Stimulated activated CD8-positive, alpha-beta memory T cell treated with anti-CD3 and anti-CD28 coated beads, Interleukin-4, amount 100 ng/mL, for 24 hours (primary cell): ENCODE data around the gene FXYD6.

Experiments used
- DNase-seq: peaks from one replicate; pipeline ENCODE4 v3.0.0-alpha.2; 2020; ENCODE audit warnings: low read depth

Gene FXYD6

DNA sequence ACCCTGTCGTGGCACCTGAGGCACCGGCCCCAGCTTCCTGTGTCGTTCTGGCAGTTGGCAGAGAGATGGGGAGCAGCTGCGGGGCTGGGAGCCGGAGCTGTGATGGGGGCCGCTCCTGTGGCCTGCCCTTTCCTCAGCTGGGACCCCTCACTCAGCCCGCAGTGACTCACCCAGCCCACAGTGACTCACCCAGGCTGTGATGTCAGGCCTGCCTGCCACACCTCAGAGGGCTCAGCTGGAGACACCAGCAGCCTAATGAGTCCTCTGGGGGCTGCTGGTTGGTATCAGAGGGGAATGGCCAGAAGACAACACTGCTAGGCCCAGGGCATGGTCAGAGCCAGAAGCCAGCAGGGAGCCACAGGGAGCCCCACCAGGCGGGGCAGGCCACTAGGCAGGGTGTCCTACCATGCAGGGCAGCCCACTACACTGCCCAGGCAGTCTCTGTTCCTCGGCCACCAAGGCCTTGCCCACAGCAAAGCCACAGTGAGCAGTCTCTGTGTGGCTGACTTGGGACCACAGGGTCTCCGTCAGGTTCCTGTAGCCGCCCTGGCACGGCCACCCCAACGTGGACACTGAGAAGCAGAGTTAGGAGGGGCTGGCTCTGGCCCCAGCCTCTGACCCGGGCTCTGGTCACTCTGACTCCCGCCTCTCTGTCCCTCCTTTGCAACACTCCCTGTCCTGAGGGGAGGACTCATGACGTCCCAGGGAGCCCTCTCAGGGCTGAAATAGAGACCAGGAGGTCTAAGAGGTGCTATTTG, 47.7 kb downstream of the FXYD6 start:
- DNase-seq = peak; percentile 88

DNA sequence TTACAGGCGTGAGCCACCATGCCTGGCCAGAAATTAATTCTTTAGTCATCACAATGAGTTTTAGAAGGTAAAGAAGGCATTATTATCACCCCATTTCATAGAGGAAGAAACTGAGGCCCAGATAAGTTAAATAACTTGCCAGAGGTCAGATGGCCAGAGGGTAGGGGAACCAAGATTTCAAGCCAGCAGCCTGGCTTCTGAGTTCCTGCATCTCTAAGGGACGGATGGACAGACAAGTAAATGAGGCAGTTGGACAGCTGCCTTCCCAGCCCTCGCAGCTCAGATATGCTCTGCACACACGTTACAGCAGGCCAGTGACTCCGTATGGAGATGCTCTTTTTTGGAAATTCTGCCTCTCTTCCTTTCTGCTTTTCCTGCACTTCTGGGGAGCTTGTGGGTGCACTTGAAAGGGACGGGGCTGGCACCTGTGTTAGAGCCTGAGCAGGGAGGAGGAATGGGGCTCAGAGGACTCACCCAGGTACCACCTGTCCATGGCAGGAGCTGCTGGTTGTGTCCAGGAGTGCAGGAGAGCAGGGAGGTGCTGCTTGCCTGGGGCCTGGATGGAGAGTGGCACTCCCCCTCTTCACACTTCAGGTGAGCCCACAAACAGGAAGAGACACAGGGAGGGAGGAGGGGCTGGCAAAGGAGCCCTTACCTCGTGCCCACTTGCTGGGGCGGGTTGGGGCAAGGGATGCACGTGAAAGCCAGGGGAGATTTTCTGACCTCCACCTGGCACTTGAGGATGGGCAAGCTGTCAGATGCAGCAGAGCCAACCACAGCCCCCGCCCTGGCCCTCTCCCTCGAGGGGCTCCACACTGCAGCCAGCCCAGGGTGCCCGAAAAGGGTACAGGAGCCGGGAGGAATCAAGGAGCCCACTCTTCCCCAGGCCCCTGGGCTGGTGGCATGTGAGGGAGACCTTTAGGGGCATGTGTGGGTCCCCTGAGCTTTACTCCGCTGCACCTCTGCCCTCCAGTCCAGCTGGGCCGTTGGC, 48.6 kb downstream of the FXYD6 start:
- no peak for DNase-seq

DNA sequence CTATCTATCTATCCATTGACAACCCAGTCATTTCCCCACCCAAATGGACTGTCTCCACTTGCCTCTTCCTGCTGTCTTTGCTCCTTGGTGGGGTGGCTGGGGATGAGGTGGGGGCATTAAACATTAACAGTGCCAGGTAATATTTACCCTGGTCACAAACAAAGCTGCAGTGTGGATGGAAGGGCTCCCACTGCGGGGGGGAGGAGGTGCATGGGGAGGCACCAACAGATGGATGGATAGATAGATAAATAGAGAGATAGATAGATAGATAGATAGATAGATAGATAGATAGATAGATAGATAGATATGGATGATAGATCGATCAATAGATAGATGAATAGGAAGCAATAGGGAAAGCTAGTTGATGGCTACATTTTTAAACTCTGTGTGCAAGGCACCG, 49.6 kb downstream of the FXYD6 start:
- DNase-seq = no peak

DNA sequence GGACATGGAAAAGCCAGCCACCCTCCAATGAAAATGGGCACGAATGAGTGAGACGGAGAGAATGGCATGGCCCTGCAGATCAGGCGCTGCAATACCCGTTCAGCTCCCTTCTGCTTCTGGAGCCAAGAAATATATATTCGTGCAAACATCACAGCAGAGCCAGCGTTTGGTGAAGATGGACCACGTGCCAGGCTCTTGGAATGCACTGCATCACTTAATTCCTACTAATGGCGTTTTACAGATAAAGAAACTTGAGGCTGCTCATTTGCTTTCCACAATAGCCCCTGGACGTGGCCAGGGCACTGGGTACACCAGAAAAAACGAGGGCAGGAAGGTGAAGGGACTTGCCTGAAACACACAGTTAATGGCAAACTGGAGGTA, 50.3 kb downstream of the FXYD6 start:
- DNase-seq = no peak

DNA sequence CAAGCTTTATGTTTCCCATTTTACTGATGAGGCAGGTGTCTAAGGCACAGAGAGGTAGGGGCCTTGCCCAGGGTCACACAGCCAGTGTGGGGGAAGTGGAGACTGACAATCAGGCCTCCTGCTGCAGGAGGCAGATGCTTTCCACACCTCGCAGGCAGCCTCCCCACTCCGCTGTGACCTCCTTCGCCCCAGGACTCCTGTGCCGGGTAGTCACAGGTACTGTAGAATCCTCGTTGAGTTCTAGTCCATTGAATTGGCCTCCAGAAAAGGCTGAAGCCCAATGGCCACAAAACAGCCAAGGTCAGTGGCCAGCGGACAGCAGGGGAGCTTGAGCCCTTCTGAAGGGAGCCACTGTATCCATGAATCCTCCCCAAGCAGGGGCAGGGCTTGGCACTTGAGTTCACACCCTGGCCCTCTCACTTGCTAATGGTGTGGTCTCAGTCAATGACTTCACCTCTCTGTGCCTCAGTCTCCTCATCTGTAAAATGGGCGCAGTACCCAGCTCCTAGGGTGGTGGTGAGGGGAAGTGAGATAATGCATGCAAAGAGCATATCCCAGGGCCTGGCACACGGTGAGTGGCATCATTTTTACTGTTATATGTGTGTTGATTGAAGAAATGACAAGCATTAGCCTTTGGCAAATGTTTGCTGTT, 50.8 kb downstream of the FXYD6 start:
- no peak for DNase-seq

DNA sequence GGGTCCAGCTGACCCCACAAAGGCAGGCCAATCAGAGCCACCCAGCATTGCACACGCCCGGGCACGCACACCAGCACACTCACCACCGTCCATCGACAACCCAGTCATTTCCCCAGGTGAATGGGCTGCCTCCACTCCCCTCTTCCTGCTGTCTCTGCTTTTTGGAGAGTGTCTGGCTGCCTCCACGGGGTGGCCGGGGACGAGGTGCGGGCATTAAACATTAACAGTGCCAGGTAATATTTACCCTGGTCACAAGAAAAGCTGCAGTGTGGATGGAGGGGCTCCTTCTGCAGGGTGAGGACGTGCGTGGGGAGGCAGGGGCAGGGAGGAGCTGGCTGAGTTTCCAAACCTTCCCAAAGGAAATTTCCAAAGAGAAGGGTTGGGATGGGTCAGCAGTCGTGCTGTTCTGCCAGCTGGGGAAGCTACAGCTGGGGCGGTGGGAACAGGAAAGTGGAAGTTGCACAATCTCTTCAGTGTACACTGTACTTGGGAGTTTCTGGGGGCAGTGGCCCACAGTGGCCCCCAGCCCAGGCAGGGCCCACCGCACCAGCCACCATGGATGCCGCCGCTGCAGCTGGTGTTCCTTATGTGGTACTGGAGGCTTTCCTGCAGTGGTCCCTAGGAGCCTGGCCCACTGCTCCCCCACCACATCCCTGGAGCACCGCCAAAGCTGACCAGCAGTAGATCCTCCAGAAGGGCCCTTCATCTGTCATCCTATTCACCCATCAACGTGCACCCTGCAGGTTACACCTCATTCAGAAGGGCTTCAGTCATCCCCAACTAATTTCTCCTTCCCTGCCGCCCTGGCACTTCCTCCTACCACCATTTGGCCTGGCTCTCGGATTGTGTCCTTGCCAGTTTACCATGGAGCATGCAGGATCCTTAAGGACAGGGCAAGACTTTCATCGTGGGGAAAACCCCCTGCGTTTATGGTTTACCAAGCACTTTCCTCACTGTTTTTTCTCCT, 51.6 kb downstream of the FXYD6 start, which contains the start of gene FXYD2:
Gene FXYD2, minus strand, starts transcription at position 174 of the 967 bp plus-strand sequence. Its CDS starts 66 bp downstream, at position 108.
- no peak for DNase-seq

DNA sequence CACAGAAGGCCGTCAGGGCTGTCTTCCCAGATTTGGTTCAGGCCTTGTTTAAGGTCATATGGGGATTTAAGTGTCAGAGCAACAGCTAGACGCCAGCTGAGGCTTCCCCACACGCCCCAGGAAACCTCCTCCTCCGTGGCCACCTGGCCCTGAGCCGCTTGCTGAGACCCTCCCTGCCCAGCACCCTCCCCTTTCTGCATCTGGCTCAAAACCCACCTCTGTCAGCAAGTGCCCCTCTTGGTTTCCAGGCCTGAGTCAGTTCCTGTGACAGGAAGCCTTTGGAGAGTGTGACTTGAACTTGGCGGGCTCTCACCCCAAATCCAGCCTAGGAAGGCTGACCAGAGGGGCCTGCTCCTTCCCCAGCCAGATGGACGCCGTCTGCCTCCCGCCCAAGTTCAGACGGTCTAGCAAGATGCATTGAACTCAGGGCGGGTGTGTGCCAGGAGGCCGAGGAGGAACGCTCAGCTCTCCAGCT, 52.5 kb downstream of the FXYD6 start:
- DNase-seq = no peak

DNA sequence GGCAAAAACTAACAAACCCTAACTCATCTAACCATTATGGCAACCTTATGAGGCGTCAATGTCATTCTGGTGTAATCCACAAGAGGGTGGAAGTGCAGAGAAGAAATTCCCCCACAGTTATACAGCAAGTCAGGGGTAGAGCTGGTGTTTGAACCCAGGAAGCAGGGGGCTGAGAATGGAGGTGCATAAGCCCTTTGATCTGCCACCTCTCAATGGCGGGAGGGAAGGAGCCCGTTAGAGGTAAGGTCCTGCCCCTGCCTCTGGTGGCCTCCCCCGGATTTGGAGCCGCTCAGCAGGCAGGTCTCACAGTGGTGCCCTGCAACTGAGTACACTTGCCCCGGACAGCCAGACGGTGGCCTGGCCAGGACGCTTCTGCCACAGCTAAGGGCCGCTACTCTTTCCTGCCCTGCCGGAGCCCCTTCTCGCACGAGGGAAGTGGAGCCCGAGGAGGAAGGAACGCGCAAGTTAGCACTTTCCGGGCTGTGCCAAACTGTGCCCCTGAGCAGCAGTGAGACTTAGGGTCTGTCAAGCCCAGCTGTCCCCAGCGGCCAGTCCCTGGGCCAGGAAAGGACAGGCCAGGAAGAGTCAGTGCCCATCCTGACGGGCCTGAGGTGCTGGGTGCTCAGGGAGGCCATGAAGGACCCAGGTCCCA, 53.0 kb downstream of the FXYD6 start:
- DNase-seq = no peak

DNA sequence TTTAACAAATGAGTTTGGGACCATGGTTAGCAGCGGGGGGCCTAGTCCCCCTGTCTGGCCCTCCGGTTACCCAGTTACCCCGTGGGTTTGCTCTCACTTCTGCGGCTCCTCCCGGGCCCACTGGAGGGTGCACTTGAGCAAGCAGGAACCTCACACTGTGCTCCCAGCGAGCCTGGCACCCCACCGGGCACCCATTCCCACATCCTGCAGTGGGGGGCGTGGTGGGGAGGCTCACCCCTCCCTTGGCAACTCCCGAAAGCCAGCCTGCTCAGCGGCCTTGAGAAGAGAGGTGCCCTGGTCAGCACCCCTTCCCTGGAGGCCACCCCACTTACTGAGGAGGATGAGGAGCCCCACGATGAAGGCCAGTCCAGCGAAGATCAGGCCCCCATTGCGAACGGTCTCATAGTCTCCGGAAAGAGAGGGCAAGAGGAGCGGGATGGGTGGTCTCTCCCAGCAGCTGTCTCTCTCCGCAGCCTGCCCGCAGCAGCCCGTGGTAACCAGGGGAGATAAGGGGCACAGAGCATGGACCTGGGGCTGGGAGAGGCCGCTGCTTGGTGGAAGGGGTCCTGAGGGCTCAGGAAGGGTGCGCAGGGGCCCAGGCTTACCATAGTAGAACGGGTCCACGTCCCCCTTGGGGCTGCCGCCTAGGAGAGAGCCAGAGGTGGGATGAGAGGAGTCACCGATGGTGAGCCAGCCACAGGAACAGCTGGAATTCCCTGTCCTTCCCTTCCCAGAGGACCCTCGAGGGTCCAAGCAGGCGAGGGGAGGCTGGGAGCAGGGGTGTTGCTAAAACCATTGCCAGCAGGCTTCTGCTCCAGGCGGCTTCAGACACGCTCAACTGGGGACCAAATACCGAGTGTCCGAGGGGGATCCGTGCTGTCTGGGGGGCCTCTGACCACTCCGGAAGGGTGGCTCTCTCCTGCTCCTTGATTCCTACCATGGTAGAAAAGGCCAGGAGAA, 54.1 kb downstream of the FXYD6 start:
- peak; percentile 48 for DNase-seq

DNA sequence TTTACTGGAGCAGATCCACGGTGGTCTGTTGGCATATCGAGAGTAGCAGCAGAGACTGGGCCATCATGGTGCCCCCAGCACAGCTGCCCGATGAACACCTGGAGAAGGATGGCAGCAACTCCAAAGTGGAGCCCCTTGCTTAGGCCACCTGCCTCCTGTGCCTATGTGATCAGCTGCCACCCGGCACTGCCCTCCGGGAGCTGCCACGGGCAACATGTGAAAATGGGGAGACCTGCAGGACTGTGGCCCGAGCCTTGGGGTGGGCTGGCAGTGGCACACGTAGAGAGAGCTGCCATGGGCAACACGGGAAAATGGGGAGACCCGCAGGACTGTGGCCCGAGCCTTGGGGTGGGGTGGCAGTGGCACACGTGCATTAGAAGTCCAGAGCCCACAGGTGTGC, 55.0 kb downstream of the FXYD6 start:
- DNase-seq = no peak

DNA sequence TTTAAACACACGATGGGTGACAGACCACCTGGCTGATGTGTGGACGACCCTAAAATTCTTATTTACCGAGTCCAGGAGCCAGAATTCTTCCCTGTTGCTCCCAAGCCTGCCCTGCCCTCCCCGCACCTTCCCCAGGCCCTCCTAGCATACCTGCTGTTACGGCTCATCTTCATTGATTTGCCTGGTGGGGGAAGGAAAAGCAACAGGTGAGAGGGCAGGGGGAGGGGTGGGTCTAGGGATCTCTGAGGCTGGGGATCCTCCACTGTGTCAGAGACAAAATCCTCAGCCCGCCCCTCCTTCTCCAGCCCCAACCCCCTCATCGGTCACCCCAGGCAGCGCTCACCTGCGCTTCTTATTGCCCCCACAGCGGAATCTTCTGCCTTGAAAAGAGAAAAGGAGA, 55.9 kb downstream of the FXYD6 start:
- DNase-seq = no peak

DNA sequence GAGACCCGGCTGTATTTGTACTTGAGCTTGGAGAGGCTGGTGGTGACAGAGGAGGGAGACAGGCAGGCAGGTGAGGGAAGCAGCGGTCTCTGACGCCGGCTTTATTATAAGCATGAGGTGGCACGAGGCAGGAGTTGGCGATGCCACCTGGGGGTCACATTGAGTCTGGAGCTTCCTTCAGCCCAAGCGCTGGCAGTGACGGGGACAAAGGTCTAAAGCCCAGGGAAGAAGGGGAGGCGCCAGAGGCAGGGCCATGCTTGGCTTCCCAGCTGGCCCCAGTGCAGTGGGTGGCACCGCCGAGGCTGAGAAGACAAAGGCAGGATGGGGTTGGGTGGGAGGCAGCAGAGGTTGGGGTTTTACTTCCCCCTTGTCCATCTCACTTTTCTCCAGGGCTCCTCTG, 56.4 kb downstream of the FXYD6 start:
- DNase-seq = no peak

DNA sequence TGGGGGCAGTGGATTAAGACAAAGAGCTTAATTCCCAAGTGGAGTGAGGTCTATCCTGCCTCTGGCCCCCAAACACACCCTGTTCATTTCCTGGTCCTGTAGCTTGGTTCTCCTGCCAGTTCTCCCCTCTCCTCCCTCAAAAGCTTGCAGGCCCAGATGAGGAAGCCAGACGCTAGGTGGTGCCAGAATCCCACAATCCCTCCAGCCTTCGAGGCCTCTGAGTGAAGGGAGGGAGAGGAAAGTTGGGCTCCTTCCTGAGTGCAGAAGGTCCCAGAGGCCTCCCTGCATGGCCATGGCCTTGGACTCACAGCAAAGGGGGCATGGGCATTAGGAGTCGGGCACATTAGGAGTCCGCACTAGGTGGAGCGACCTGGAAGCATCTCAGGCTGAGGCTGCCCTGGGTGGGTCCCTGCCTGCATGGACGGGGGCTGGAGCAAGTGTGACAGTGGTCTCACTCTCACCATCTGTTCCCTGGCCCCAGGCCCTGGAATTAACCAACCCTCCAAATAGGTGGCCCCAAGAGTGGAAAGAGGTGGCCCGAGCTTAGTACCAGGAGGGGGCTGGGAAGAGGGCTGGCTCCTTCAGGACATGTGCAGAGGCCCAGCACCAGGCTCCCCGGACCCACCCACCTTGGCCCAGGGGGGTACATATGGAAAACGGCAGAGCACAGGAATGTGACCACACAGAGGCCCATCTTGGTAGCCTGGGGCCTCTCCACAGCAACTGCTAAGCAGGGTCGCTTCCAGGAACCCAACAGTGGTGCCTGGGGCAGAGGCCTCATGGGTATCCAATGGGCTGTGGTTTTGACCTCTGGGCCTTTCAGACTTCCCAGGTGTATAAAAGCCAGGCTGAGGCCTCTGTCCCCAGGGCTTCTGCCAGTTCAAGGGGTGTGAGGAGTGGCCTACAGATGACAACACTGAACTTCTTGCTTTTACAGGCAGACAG, 57.1 kb downstream of the FXYD6 start:
- no peak for DNase-seq

DNA sequence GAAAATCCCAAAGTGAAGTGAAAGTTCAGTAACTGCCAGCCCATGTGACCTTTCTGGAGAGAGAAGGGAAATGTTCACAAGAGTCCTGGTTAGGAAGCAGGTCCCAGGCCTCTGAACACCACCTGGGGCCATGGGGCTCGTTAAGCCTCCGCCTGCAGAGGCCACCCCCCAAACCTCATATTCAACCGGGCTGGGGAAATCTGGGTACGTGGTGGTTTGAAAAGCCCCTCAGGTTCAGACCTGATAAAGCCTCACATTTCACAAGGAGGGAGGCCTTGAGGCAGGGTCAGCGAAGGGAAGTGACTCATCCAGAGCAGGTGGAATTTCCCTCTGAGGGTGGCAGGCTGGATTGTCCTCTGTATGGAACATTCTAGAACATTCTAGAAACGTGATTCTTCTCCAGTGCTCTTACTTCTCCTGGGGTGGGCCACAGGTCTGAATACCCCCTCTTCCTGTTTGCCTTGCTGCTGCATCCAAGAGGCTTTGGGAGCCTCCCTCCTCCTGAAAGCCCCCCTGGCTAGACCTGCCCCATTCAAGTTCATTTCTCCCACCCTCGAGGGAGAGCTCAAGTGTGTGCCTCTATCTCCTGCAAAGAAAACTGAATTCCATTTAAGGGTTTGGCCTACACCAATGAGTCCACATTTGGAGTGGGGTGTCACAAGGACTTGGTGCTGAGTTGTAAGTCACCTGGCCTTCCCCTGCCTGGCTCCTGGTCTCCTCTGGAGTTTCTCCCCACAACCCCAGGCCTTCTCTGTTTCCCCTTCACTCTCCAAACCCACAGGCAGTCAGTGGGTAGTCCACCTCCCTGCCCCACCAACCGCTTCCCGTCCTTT, 58.2 kb downstream of the FXYD6 start:
- DNase-seq = no peak

DNA sequence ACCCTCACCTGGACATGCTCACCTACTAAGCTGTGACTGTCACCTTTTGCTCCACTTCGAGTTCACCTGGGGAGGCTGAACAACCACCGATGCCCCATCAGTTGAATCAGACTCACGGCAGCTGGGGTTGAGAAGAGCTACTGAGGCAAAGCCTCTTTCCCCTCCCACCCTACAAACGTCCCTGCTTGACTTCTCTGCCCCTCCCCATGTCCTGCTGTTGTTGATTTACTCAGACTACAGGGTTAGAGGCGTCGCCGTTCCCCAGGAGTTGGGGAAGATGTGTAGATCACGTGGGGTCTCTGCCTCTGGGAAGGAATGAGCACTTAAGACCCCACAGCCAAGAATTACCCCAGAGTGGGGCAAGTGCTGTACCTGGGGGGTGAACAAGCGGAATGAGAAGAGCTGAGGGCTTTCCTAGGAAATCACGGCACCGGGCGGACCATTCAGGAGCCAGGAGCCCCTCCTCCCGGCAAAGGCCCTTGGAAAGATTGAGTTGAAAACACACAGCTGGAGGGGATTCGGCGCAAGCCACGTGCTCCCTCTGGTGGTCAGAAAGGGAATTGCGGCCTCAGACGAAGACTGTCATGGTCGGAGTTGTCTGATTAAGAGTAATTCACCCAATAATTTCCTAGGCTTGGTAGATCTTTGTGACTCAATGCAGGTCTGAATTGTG, 59.0 kb downstream of the FXYD6 start:
- DNase-seq = peak; percentile 80

DNA sequence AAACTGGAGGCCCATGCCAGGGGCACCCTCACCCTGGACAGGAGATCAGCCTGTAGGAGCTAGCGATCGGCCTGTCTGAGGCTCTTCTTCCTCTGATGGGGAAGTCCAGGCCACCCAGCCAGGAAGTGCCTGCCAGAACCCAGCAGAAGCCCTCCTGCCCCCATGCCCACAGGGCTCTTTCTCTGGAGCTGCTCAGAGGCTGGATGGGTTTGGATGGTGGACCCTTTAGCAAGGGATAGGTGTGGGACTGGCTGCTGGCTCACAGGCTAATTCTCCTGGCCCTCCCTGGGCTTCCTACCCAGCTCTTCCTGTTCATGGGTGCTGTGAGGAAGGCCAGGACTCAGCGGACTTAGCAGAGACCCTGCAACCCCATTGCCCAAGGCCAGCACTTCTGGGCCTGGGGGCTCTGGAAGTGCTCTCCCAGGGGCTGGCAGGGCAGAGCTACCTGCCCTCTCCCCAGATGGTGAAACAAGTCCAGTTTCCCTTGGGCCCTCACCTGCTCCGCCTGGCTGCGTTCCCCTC, 59.6 kb downstream of the FXYD6 start:
- DNase-seq = no peak
